Liver (tissue), 9 donors: ENCODE results near the gene CAMK2B. TPM values are rescaled to one million over a fixed set of nuclear protein-coding genes. Genes with fewer than 3 reads are reported as not detected.

Experiments
- DNase-seq: peaks from one replicate; pipeline ENCODE4 v3.0.0-alpha.2; 2017; ENCODE audit warnings: low spot score
- H3K27ac ChIP-seq, 2 donors: one replicate each; pipeline ENCODE4 v1.7.0; 2013; ENCODE audit warnings: inconsistent platforms in 2 of 2, low read length in 2 of 2, control low read depth in 1 of 2, low read depth in 1 of 2, mild to moderate bottlenecking in 1 of 2
- H3K27me3 ChIP-seq, 4 donors: one replicate each; pipeline versions ENCODE4 v1.6.1 to v1.7.0; 2013; ENCODE audit warnings: low read length in 3 of 4, inconsistent platforms in 1 of 4, mild to moderate bottlenecking in 1 of 4, moderate library complexity in 1 of 4; ENCODE audit not compliant: control insufficient read depth in 4 of 4, insufficient read depth in 4 of 4
- H3K36me3 ChIP-seq, 4 donors: one replicate each; pipeline versions ENCODE4 v1.6.1 to v1.7.0; 2013; ENCODE audit warnings: low read length in 3 of 4, mild to moderate bottlenecking in 3 of 4, low read depth in 1 of 4, moderate library complexity in 1 of 4; ENCODE audit not compliant: control insufficient read depth in 4 of 4, insufficient read depth in 3 of 4
- H3K4me1 ChIP-seq, 4 donors: one replicate each; pipeline versions ENCODE4 v1.6.1 to v1.7.0; 2013; ENCODE audit warnings: low read length in 3 of 4, mild to moderate bottlenecking in 3 of 4, moderate library complexity in 1 of 4; ENCODE audit not compliant: control insufficient read depth in 4 of 4, insufficient read depth in 4 of 4
- H3K4me3 ChIP-seq, 3 donors: one replicate each; pipeline versions ENCODE4 v1.6.1 to v1.7.0; 2013; ENCODE audit warnings: low read length in 3 of 3, control low read depth in 1 of 3, low read depth in 1 of 3, mild to moderate bottlenecking in 1 of 3
- H3K9ac ChIP-seq, 2 donors: one replicate each; pipeline ENCODE4 v1.7.0; 2013; ENCODE audit warnings: low read length in 2 of 2, mild to moderate bottlenecking in 2 of 2, moderate library complexity in 2 of 2, control low read depth in 1 of 2, low read depth in 1 of 2
- H3K9me3 ChIP-seq, 4 donors: one replicate each; pipeline versions ENCODE4 v1.6.1 to v1.7.0; 2013; ENCODE audit warnings: low read length in 3 of 4; ENCODE audit not compliant: control insufficient read depth in 4 of 4
- ATF3 ChIP-seq: IDR thresholded peaks from 2 replicates; pipeline ENCODE4 v1.6.1; 2016; ENCODE audit warnings: antibody characterized with exemption
- CTCF ChIP-seq: fragments of 150-350 bp; IDR thresholded peaks from 2 replicates; pipeline ENCODE4 v1.5.1; 2017; ENCODE audit warnings: improper control_type of control experiment, low read depth, low read length; ENCODE audit not compliant: missing input control
- EGR1 ChIP-seq, 2 donors: IDR thresholded peaks; 2 replicates each; pipeline ENCODE4 v1.6.1; 2016 to 2018; ENCODE audit warnings: antibody characterized with exemption in 2 of 2, low read depth in 2 of 2
- FOXA1 ChIP-seq: IDR thresholded peaks from 2 replicates; pipeline ENCODE4 v1.6.1; 2016; ENCODE audit warnings: antibody characterized with exemption
- FOXA2 ChIP-seq: IDR thresholded peaks from 2 replicates; pipeline ENCODE4 v1.6.1; 2016; ENCODE audit warnings: antibody characterized with exemption
- GABPA ChIP-seq, 2 donors: IDR thresholded peaks in 1 of 2; conservative IDR thresholded peaks in 1 of 2; 2 replicates each; pipeline ENCODE4 v1.6.1; 2016; ENCODE audit warnings: antibody characterized with exemption in 2 of 2, mild to moderate bottlenecking in 1 of 2, moderate library complexity in 1 of 2
- HNF4A ChIP-seq, 2 donors: conservative IDR thresholded peaks; 2 replicates each; pipeline ENCODE4 v1.6.1; 2016; ENCODE audit warnings: antibody characterized with exemption in 2 of 2, mild to moderate bottlenecking in 2 of 2
- HNF4G ChIP-seq: IDR thresholded peaks from 2 replicates; pipeline ENCODE4 v1.6.1; 2016; ENCODE audit warnings: antibody characterized with exemption
- JUND ChIP-seq, 2 donors: IDR thresholded peaks; 2 replicates each; pipeline ENCODE4 v1.6.1; 2016; ENCODE audit warnings: antibody characterized with exemption in 2 of 2
- MAX ChIP-seq: IDR thresholded peaks from 2 replicates; pipeline ENCODE4 v1.6.1; 2016; ENCODE audit warnings: antibody characterized with exemption
- NR2F2 ChIP-seq: IDR thresholded peaks from 2 replicates; pipeline ENCODE4 v1.6.1; 2016; ENCODE audit warnings: antibody characterized with exemption
- RAD21 ChIP-seq, 2 donors: IDR thresholded peaks; 2 replicates each; pipeline ENCODE4 v1.6.1; 2016; ENCODE audit warnings: antibody characterized with exemption in 2 of 2, mild to moderate bottlenecking in 2 of 2
- REST ChIP-seq: IDR thresholded peaks from 2 replicates; pipeline ENCODE4 v1.6.1; 2016; ENCODE audit warnings: antibody characterized with exemption, mild to moderate bottlenecking
- RXRA ChIP-seq, 2 donors: IDR thresholded peaks; 2 replicates each; pipeline ENCODE4 v1.6.1; 2017 to 2018; ENCODE audit warnings: antibody characterized with exemption in 2 of 2, mild to moderate bottlenecking in 1 of 2
- SP1 ChIP-seq: IDR thresholded peaks from 2 replicates; pipeline ENCODE4 v1.6.1; 2018; ENCODE audit warnings: antibody characterized with exemption, mild to moderate bottlenecking
- TAF1 ChIP-seq: conservative IDR thresholded peaks from 2 replicates; pipeline ENCODE4 v1.6.1; 2016; ENCODE audit warnings: antibody characterized with exemption, mild to moderate bottlenecking
- YY1 ChIP-seq: IDR thresholded peaks from 2 replicates; pipeline ENCODE4 v1.6.1; 2016; ENCODE audit warnings: antibody characterized with exemption, mild to moderate bottlenecking
- ZBTB33 ChIP-seq: IDR thresholded peaks from 2 replicates; pipeline ENCODE4 v1.6.1; 2016; ENCODE audit warnings: antibody characterized with exemption
- whole genome bisulfite sequencing: extraction: QIAGEN DNeasy Blood & Tissue Kit; methylation state at CpG from one replicate; pipeline ENCODE4 v1.1.7; 2013; 5-methylcytosine and 5-hydroxymethylcytosine counted together
- polyA plus RNA-seq, 2 donors: library from polyadenylated mRNA; stranded (reverse) in 1 of 2; unstranded in 1 of 2; fragments of 200-250 nt in 1 of 2; fragments of >200 nt in 1 of 2; fragmentation: Nextera tagmentation in 1 of 2; extraction: Ambion mirVana in 1 of 2; gene quantifications; one replicate each; pipeline versions ENCODE4 v1.2.1 to v1.2.3, GENCODE V29; 2013 to 2015
- total RNA-seq, 2 donors: library from RNA; depleted of rRNA; stranded (reverse); fragments of >200 nt; gene quantifications; one replicate each; pipeline ENCODE4 v1.2.3, GENCODE V29; 2014
- donor health status: healthy.
- donor health status: healthy.
- donor health status: healthy.
- donor health status: healthy.
- donor health status: healthy.

Gene CAMK2B
- total and polyA plus RNA-seq, 4 donors, result 2.1 to 3.3 (median 2.2) TPM; not detected in 1

GRCh38 chr7:44259547-44260457 lies 65.6 kb downstream of the CAMK2B start (continued):
- TF ChIP-seq REST (no peak), EGR1 (IDR thresholded peaks at IDR 0.05; ENCODE audit: low read depth in 2 of 2) (no peak), RXRA (IDR thresholded peaks at IDR 0.05) (peak in 1 of 2 donors; percentile 39), YY1 (no peak), JUND (IDR thresholded peaks at IDR 0.05) (peak; percentile 67 to 83), FOXA1 (no peak), HNF4A (conservative IDR thresholded peaks at IDR 0.05) (no peak), CTCF (no peak), SP1 (peak; percentile 30), RAD21 (IDR thresholded peaks at IDR 0.05) (peak in 1 of 2 donors; percentile 26), TAF1 (no peak)

- Histone ChIP-seq H3K9me3 (no peaks in the 10 kb centered on the region), H3K9ac (no peak overlapping the region), H3K27ac (peak overlapping the region; percentile 49 to 51), H3K36me3 (no peaks in the 10 kb centered on the region), H3K27me3 (no peaks in the 10 kb centered on the region), H3K4me3 (no peak overlapping the region), H3K4me1 (peaks cover 0 to 12% (median 2%) of the 10 kb centered on the region in 4 donors)
- 94% methylated on average over 14 of the region's 14 CpGs for WGBS
- DNase-seq, result no peak
- TF ChIP-seq ATF3 (no peak), FOXA2 (no peak), RAD21 (IDR thresholded peaks at IDR 0.05) (no peak), RXRA (IDR thresholded peaks at IDR 0.05) (no peak), MAX (no peak), ZBTB33 (no peak), NR2F2 (no peak), REST (no peak), EGR1 (IDR thresholded peaks at IDR 0.05; ENCODE audit: low read depth in 2 of 2) (no peak), GABPA (IDR thresholded peaks at IDR 0.05 in 1 of 2, conservative IDR thresholded peaks at IDR 0.05 in 1 of 2) (no peak), JUND (IDR thresholded peaks at IDR 0.05) (no peak), HNF4G (no peak), TAF1 (no peak), HNF4A (conservative IDR thresholded peaks at IDR 0.05) (no peak)
Measured at GRCh38 chr7:44258865-44259546, 66.4 kb downstream of the CAMK2B start.
